HG03342 (cell line): Measurements from ENCODE around the gene RBMXL2.

Experiments
- ATAC-seq: cut with Tn5 transposase; IDR thresholded peaks from one replicate; pipeline ENCODE4 v1.9.1; 2021; ENCODE audit warnings: mild to moderate bottlenecking, moderate library complexity; ENCODE audit not compliant: unreplicated experiment

The RBMXL2 gene

DNA sequence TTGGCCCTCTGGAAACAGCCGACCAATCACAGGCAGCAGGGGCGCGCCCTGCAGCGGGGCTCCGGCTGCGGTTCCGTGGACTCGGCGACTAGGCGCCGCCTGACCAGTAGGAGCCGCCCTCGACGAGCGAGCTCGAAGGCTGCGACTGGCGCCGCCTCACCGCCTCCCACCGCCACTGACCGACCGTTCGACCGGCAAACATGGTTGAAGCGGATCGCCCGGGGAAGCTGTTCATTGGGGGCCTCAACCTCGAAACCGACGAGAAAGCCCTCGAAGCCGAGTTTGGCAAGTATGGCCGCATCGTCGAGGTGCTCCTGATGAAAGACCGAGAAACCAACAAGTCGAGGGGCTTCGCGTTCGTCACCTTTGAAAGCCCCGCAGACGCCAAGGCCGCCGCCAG lies at the start of gene RBMXL2:
RBMXL2 (plus strand) TSS at position 78 of the 400 bp plus-strand sequence; CDS start at position 201, 123 bp downstream.
- ATAC-seq: no peak

DNA sequence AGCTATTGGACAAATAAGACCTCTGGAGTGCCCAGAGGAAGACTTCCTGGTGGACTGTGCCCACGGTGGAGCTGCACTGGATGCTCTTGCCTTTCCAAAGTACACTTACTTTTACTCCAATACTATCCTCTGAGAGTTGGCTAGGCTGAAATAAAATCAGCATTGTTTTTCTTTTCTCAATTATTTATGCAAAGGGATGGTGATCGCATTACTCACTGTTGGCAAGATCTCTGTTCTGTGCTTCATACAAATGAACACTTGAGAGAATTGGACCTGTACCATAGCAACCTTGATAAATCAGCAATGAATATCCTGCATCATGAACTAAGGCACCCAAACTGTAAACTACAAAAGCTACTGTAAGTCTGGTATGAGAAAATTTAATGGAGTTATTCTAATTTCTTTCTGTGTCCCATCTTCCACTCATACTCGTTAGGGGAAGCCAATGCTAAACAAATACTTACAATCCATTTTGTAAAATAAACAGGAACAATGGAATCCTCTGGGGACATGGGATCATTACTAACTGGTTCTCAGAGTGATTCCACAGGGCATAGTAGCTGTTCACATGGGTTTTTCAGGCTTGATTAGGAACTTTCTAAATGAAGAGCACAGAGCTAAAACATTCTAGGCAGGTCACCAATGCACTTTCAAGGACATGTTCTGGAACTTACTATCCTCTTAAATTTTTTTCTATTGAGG lies 42.2 kb upstream of the RBMXL2 start:
- no peak for ATAC-seq

DNA sequence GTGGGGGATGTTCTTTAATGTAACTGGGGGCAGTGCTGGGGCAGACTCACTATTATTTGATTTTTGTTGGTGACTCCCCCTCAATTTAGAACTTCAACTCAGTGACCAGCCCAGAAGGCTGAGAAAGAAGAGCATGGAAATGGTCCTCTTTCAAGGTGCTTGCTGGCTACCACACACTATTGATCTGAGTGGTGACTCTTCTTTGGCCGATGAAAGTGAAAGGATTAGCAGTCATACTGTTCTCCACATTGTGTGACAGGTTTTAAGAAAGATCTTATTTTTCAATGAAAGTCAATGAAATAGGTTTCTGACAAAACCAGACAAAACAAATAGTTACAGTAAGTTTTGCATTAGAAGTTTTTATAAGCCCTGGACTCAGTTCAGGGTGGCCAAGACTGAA lies 38.6 kb upstream of the RBMXL2 start:
- no peak for ATAC-seq

DNA sequence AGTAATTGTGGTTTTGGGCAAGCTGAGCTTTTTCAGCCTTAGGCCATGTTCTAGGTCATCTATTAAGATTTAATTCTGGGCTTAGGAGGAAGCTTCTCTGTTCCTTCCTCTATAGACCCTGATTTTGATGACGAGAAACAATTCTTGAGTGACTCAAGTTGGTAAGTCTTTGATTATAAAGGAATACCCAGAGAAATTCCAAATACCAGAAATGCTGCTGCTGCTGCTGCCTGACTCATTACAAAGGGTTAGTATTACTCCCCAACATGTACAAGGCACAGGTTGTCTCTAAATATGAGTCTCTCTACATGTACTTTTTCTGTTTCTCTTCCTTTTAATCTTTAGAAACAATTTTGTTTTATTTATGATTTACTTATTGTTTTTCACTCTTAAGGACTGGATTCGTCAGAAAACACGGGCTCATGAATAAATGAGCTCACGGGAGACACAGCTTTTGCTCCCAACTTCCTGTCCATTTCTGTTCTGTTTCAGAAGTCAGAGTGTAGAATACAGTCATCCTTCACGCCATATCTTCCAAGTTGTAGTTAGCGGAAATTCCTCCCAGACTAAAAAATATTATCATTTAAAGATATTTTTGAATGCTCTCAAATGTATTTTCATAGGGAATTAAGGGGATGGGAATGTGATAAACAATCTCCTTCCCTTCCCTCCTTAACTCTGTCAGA lies 31.8 kb upstream of the RBMXL2 start:
- ATAC-seq: no peak

DNA sequence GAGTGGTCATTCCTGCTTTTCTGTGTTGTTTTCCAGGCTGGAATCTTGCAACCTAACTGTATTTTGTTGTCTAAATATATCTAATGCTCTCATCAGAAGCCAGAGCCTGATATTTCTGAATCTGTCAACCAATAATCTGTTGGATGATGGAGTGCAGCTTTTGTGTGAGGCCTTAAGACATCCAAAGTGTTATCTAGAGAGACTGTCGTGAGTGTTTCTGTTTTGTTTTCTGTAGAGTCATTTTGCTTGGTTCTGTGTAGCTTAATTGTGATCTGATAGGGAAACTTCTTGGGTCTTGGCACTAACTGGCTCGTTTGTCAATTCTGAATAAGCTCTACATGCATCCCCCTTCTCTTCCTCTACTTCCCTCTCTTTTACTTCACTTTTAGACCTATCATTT lies 31.2 kb upstream of the RBMXL2 start:
- no peak for ATAC-seq

DNA sequence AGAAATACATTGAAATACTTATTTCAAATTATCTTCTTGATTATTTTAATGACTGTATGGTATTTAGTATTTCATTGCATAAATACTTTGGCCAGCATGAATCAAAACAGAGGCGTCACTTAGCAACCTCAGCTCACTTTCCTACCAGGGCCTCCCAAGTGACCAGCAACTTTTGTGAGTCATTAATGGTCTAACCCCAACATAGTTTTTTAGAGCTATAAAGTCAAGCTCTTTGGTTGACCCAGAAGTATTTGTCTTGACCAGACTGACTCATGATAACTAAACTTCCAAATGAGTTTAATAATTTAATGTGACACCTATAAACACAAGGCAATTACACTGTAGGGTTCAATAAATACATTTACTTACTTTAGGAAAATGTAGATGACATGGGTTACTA lies 27.9 kb upstream of the RBMXL2 start:
- ATAC-seq: no peak

DNA sequence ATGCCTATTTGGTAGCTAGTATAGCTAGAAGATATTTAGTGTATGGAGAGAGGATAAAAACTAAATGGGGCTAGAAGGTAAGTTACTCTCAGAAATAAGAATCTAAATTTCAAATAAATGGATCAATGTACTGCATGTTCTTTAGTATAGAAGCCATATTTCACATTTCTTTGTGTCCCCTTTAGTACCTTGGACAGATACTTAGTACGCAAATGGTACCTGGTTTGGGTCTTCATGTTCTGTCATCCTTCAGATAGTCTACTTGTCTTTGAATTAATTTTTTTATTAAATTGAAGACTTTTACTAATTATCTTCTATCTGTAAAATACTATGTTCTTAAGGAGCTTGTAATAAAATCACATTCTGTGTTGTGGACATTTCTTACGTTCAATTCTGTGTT lies 26.3 kb upstream of the RBMXL2 start:
- ATAC-seq: no peak

DNA sequence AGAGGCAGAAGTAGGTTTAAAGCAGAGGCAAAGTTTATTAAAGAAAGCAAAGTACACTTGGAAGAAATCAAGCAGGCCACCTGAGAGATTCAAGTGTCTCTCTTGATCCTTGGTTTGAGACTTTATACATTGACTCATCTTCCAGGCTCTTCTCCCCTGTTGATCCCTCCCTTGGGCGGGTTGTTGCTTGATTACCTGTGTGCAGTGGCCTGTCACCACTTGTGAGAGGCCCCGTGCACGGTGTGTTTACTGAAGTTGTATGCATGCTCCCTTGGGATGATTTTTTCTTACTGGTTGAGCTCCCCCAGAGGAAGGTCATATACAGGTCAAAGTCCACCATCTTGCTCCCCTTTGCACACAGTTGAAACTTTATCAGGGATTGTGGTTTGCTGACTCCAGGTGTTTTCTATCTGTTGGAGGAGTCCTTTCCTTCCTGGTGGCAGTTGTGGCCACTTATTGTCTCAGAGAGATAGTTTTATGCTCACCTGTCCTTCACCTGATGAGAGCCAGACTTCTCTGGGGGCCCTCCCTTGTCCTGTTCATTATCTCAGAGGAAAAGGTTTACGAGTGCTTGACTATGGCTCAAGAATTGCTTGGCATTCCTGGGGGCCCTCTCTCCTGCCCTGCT lies 16.3 kb upstream of the RBMXL2 start:
- no peak for ATAC-seq

DNA sequence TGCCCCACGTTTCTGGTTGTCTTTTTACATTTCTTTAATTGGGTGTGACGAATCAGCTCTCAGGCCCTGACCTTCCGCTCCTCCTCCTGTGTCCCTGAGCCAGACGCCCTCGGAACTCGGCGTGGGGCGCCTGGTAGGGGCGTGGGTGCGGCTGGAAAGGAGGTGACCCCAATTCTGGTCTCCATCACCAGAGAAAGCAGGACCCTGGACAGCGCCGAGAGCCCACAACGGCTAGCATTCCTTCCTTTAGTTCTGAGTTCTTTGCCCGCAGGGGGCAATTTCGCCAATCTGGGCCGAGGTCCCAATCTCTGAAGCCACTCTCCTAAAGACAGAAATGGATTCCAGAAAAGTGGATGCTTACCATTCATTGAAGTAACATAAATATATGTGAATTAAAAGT lies 11.7 kb upstream of the RBMXL2 start:
- ATAC-seq: no peak

DNA sequence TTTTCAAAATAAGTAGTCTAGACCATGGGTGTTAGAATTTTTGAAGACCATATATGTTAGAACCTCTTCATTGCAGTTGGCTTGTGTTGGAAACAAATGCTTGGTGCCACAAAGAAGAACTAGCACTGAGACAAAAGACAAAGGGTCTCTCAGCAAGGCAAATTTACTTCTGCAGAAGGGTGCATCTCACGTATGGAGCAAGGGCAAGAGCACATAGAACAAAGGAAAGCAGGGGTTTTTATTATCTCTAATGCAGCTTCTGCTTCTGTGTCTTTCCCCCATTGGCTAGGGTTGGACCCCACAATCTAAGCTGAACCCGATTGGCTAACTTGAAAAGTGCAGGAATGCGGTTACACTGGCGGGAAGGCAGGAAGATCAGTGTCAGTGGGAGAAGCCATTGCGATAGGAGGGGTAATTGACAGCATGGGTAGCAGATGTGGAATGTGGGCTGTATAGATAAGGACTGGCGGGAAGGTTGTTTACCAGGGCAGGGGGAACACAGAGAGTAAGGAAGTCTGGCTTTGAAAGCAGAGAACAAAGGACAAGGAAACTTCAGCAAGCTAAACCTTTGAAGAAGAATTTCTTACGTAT lies 9.2 kb upstream of the RBMXL2 start:
- ATAC-seq: no peak

DNA sequence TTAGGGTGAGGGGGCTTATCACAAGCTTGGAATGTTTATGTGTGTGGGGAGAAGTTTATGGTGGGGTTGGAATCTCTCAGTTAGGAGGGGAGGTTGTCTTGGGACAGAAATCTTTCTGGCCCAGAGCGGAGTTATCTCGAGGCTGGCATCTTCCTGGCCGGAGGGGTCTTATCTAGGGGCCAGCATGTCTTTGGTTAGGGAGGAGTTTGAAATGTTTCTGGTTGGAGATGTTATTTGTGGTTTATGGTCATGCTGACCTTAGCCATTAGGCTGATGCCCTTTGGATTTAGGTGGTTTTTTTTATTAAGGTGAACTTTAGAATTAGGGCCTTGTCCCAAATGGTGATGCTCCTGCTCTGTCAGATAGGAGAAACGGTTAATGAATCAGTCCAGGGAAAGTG lies 7.9 kb upstream of the RBMXL2 start:
- no peak for ATAC-seq

DNA sequence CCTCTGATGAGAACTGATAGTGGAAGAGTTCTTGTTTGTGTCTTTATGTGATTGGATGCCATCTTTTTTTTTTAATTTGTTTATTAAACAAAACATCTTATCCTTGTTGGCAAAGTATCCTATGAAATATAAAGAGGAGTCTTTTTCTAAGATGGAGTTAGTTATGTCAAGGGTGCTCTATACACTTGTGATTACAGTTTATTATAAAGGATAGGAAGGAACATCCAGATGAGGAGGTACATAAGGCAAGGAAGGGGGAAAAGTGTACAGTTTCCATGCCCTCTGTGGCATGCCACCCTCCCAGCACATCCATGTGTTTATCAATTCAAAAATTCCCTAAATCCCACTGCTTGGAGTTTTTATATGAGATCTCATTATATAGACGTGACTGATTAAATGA lies 7.4 kb upstream of the RBMXL2 start:
- no peak for ATAC-seq

DNA sequence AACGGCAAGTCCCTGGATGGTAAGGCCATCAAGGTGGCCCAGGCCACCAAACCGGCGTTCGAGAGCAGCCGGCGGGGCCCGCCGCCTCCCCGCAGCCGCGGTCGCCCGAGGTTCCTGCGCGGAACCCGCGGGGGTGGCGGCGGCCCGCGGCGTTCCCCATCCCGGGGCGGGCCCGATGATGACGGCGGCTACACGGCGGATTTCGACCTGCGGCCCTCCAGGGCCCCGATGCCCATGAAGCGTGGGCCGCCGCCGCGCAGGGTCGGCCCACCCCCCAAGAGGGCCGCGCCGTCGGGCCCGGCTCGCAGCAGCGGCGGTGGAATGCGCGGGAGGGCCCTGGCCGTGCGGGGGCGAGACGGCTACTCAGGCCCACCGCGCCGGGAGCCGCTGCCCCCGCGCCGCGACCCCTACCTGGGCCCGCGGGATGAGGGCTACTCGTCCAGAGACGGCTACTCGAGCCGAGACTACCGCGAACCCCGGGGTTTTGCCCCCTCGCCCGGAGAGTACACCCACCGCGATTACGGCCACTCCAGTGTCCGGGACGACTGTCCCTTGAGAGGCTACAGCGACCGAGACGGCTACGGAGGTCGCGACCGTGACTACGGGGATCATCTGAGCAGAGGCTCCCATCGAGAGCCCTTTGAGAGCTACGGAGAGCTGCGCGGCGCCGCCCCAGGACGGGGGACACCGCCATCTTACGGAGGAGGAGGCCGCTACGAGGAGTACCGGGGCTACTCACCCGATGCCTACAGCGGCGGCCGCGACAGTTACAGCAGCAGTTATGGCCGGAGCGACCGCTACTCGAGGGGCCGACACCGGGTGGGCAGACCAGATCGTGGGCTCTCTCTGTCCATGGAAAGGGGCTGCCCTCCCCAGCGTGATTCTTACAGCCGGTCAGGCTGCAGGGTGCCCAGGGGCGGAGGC lies 792 bp downstream of the RBMXL2 start:
- no peak for ATAC-seq

DNA sequence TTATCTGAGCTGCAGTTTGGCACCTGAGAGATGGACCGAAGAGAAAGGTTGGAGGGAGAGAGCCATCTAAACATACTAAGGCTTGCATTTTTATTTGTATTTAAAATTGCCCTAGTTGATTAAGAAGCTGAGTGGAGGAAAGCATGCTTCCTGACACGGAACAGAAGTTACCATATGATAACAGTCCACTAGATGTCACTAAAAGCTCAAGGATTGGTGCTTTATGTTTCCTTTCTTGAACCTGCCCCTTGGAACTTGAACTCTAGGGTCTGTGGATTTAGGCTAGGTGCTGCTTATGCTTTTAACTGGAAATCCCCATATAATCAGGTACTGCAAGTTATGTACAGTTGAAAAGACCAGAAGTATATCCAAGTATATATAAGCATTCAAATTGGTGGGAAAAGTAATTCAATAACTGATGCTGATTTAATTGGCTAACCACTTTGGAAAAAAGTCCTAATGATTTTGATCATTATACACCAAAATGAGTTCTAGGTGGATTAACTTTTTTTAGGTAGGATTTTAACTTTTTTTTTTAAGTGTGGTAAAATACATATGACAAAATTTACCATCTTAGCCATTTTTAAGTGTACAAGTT lies 9.5 kb downstream of the RBMXL2 start:
- no peak for ATAC-seq

DNA sequence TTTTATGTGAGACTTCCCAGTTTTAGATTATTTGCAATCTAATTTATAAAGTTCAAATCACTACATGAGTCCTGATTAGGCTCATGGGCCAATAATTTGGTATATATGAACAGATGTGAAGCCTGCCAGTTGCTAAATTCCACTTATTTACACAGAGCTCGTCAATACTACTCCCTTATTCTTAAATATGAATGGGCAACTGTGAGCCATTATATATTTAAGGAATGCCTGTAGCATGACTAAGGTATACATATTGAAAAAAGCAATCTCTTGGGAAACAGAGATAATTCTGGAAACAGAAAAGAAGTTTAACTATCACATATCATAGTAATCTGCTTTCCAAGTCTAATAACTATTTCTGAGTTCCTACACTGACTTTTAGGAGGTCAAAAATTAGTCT lies 27.0 kb downstream of the RBMXL2 start:
- ATAC-seq: no peak

DNA sequence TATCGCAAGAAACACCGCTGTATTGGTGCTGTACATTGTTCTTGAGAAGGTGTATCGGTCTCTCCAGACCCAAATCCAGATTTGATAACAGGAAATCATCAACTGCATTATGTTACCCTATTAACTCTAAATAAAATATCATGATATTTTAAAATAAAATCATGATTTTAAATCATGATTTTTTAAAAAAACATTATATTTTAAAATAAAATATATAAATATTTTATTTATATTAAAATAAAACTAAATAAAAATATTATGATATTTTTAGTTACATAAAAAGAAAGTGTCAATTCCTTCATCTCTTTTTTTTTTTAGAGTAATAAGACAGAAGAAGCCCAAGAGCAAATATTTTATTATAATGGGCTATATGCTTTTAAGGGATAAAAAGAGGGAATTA lies 27.6 kb downstream of the RBMXL2 start:
- ATAC-seq: no peak

DNA sequence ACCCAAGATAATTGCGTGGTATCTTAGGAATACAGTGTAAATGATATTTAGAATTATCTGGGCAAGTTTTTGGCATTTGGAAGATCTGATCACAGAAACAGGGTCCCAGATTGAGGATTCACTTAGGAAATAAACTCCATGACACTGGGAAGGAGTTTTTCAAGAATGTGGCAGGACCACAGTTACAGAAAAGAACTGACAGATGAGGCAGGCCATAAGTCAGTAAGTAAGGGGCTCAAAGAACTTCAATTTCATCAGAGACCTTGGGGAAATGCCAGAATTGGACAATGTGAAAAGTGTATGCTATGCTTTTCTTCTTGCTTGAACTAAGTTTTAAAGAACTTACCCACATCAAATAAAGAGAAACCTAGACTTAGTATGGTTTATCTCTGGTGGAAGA lies 49.3 kb downstream of the RBMXL2 start:
- ATAC-seq: no peak
